HCT116 (cell line): Measurements from ENCODE around the gene FAM89B. TPM values are rescaled to one million over a fixed set of nuclear protein-coding genes. Genes with fewer than 3 reads are reported as not detected.

Experiments
- ATAC-seq: fragments of 200-7000 bp; cut with Tn5 transposase; 2 replicates; pipeline ENCODE4 v1.9.1; 2020; ENCODE audit warnings: mild to moderate bottlenecking, moderate library complexity
- BruUV-seq: library from RNA; stranded (reverse); fragments of 400-500 nt; replicated peaks from 2 replicates; lab custom pipeline; 2021; lab: Mats Ljungman, UMichigan
- CTCF ChIA-PET: fragments of 300-600 bp; sonication (Branson Sonifier 250); formaldehyde crosslinking; loops from one replicate; lab custom pipeline; 2021; ENCODE audit warnings: antibody characterized with exemption; lab: Charles Lee
- POLR2A ChIA-PET: fragments of 300-600, 350-600 bp; sonication (Branson Sonifier 250); formaldehyde crosslinking; loops from one replicate; lab custom pipeline; 2021; ENCODE audit warnings: antibody characterized with exemption; lab: Charles Lee
- RAD21 ChIA-PET, 2 experiments: fragments of 300-600 bp; sonication (Branson Sonifier 250); formaldehyde crosslinking; loops; one replicate each; lab custom pipeline; 2023; ENCODE audit warnings: low total read pairs in 2 of 2; ENCODE audit not compliant: uncharacterized antibody in 2 of 2, unreplicated experiment in 2 of 2, low non-redundant PET in 1 of 2; lab: Charles Lee
- DNase-seq: peaks from one replicate; pipeline ENCODE4 v3.0.0-alpha.2; 2010; ENCODE audit warnings: low read depth, low spot score
- H2AFZ ChIP-seq: fragments of 200-600 bp; shearing (Covaris generic), sonication (generic); 2 replicates; pipeline ENCODE4 v1.6.1; 2017; ENCODE audit warnings: low read depth, mixed run types, mixed read lengths, antibody characterized with exemption, low read length; ENCODE audit not compliant: poor library complexity, severe bottlenecking
- H3K27ac ChIP-seq: 2 replicates; pipeline ENCODE4 v1.5.1; 2012; ENCODE audit warnings: low read depth, low read length
- H3K27me3 ChIP-seq: fragments of 200-600 bp; sonication (generic); 2 replicates; pipeline ENCODE4 v1.6.1; 2016; ENCODE audit warnings: mixed run types, low read length, mixed read lengths; ENCODE audit not compliant: insufficient read depth
- H3K36me3 ChIP-seq, 2 experiments: fragments of 200-500 bp in 1 of 2; fragments of 200-600 bp in 1 of 2; sonication (Bioruptor generic) in 1 of 2; sonication (generic) in 1 of 2; 2 replicates each; pipeline versions ENCODE4 v1.5.1 to v1.6.1; 2014 to 2016; ENCODE audit warnings: low read length in 2 of 2, inconsistent platforms in 1 of 2, mixed read lengths in 1 of 2, mixed run types in 1 of 2; ENCODE audit not compliant: insufficient read depth in 2 of 2, control insufficient read depth in 1 of 2
- H3K4me1 ChIP-seq, 2 experiments: fragments of 200-600 bp in 1 of 2; sonication (generic) in 1 of 2; 2 replicates each; pipeline versions ENCODE4 v1.5.1 to v1.6.1; 2012 to 2017; ENCODE audit warnings: low read length in 2 of 2, inconsistent platforms in 1 of 2, mild to moderate bottlenecking in 1 of 2, mixed read lengths in 1 of 2, mixed run types in 1 of 2, moderate library complexity in 1 of 2; ENCODE audit not compliant: insufficient read depth in 2 of 2, control insufficient read depth in 1 of 2
- H3K4me2 ChIP-seq: fragments of 200-600 bp; sonication (generic); 2 replicates; pipeline ENCODE4 v1.6.1; 2017; ENCODE audit warnings: mixed run types, low read length, mixed read lengths
- H3K4me3 ChIP-seq, 2 experiments: fragments of 200-600 bp in 1 of 2; sonication (generic) in 1 of 2; replicated peaks in 1 of 2; 2 replicates each; pipeline ENCODE4 v1.5.1; 2011 to 2016; ENCODE audit warnings: low read length in 2 of 2, control low read depth in 1 of 2, low read depth in 1 of 2, mild to moderate bottlenecking in 1 of 2, mixed read lengths in 1 of 2, mixed run types in 1 of 2
- H3K79me2 ChIP-seq: fragments of 200-600 bp; sonication (generic); 2 replicates; pipeline ENCODE4 v1.6.1; 2017; ENCODE audit warnings: mild to moderate bottlenecking, mixed run types, low read length, moderate library complexity, mixed read lengths; ENCODE audit not compliant: insufficient read depth
- H3K9ac ChIP-seq: fragments of 200-600 bp; sonication (generic); 2 replicates; pipeline ENCODE4 v1.6.1; 2016; ENCODE audit warnings: low read length, mixed read lengths
- H3K9me2 ChIP-seq: fragments of 200-600 bp; sonication (generic), shearing (Covaris generic); 2 replicates; pipeline ENCODE4 v1.6.1; 2017; ENCODE audit warnings: mixed run types, mild to moderate bottlenecking, moderate library complexity; ENCODE audit not compliant: insufficient read depth
- H3K9me3 ChIP-seq, 2 experiments: fragments of 200-500 bp in 1 of 2; fragments of 200-600 bp in 1 of 2; sonication (Bioruptor generic) in 1 of 2; sonication (generic) in 1 of 2; 2 replicates each; pipeline ENCODE4 v1.6.1; 2014 to 2017; ENCODE audit warnings: low read length in 2 of 2, mixed read lengths in 2 of 2, inconsistent platforms in 1 of 2, low read depth in 1 of 2, mild to moderate bottlenecking in 1 of 2, mixed run types in 1 of 2, moderate library complexity in 1 of 2; ENCODE audit not compliant: control insufficient read depth in 1 of 2, insufficient read depth in 1 of 2
- H4K20me1 ChIP-seq: fragments of 200-600 bp; sonication (generic), shearing (Covaris generic); 2 replicates; pipeline ENCODE4 v1.6.1; 2017; ENCODE audit warnings: mixed run types, mild to moderate bottlenecking, moderate library complexity; ENCODE audit not compliant: insufficient read depth
- ATF3 ChIP-seq: IDR thresholded peaks from 2 replicates; pipeline ENCODE4 v1.6.1; 2012
- CEBPB ChIP-seq: IDR thresholded peaks from 2 replicates; pipeline ENCODE4 v1.6.1; 2012; ENCODE audit warnings: low read depth
- EGR1 ChIP-seq: IDR thresholded peaks from 2 replicates; pipeline ENCODE4 v1.6.1; 2012; ENCODE audit warnings: low read depth
- ELF1 ChIP-seq: IDR thresholded peaks from 2 replicates; pipeline ENCODE4 v1.6.1; 2012; ENCODE audit warnings: low read depth, borderline replicate concordance
- EZH2 ChIP-seq: fragments of 200-600 bp; sonication (generic); IDR thresholded peaks from 2 replicates; pipeline ENCODE4 v1.6.1; 2017; ENCODE audit warnings: antibody characterized with exemption, mixed run types
- EZH2phosphoT487 ChIP-seq: fragments of 200-600 bp; IDR thresholded peaks from 2 replicates; pipeline ENCODE4 v1.6.1; 2018; ENCODE audit warnings: antibody characterized with exemption, borderline replicate concordance
- POLR2A ChIP-seq: IDR thresholded peaks from 2 replicates; pipeline ENCODE4 v1.7.0; 2011; ENCODE audit warnings: borderline replicate concordance; ENCODE audit not compliant: insufficient read depth, insufficient read length; ENCODE audit errors: extremely low read depth
- POLR2AphosphoS5 ChIP-seq: IDR thresholded peaks from 2 replicates; pipeline ENCODE4 v1.6.1; 2011; ENCODE audit warnings: mild to moderate bottlenecking, low read depth, low read length, moderate library complexity
- RAD21 ChIP-seq: IDR thresholded peaks from 2 replicates; pipeline ENCODE4 v1.6.1; 2012; ENCODE audit warnings: low read depth, mild to moderate bottlenecking
- SIN3A ChIP-seq: IDR thresholded peaks from 2 replicates; pipeline ENCODE4 v1.6.1; 2012; ENCODE audit warnings: low read depth
- SRF ChIP-seq: IDR thresholded peaks from 2 replicates; pipeline ENCODE4 v1.6.1; 2012; ENCODE audit warnings: low read depth
- TCF7L2 ChIP-seq: IDR thresholded peaks from 2 replicates; pipeline ENCODE4 v1.7.0; 2011; ENCODE audit warnings: borderline replicate concordance, inconsistent platforms; ENCODE audit not compliant: insufficient read depth, insufficient read length; ENCODE audit errors: extremely low read depth
- ZFX ChIP-seq: fragments of 450-650 bp; IDR thresholded peaks from 2 replicates; pipeline ENCODE4 v1.6.1; 2017
- ZNF274 ChIP-seq: fragments of 200-500 bp; sonication (Bioruptor generic); IDR thresholded peaks from 2 replicates; pipeline ENCODE4 v1.6.1; 2014; ENCODE audit warnings: mild to moderate bottlenecking, low read depth, low read length, inconsistent platforms
- intact Hi-C: fragments of 100-400 bp; cut with micrococcal nuclease; formaldehyde crosslinking; loops from 2 replicates; pipeline ENCODE4 v1.10.0; 2022
- total RNA-seq: library from RNA; stranded (reverse); gene quantifications from one replicate; pipeline ENCODE4 v1.2.1, GENCODE V29; 2021; ENCODE audit not compliant: unreplicated experiment
- TF ChIP-seq, protein P1 (sequence below): IDR thresholded peaks from 2 replicates; pipeline ENCODE4 v1.6.1; 2012
- TF ChIP-seq, protein P2 (sequence below), 3 experiments: fragments of 200-600 bp in 1 of 3; sonication (generic) in 1 of 3; IDR thresholded peaks in 2 of 3; conservative IDR thresholded peaks in 1 of 3; 2 replicates each; pipeline ENCODE4 v1.5.1; 2012 to 2017; ENCODE audit warnings: low read depth in 2 of 3, low read length in 2 of 3, antibody characterized with exemption in 1 of 3, borderline replicate concordance in 1 of 3, control low read depth in 1 of 3, mild to moderate bottlenecking in 1 of 3, mixed read lengths in 1 of 3, mixed run types in 1 of 3, moderate library complexity in 1 of 3; ENCODE audit not compliant: insufficient read depth in 1 of 3
- TF ChIP-seq, protein P3 (sequence below): IDR thresholded peaks from 2 replicates; pipeline ENCODE4 v1.6.1; 2011; ENCODE audit warnings: mild to moderate bottlenecking, low read length, moderate library complexity; ENCODE audit not compliant: insufficient replicate concordance; ENCODE audit errors: extremely low read depth
- TF ChIP-seq, protein P4 (sequence below): IDR thresholded peaks from 2 replicates; pipeline ENCODE4 v1.6.1; 2012; ENCODE audit warnings: low read depth

The FAM89B gene
- total RNA-seq, 1 experiment from 2014 or later = 60.0 TPM

GRCh38 chr11:65571420-65571819 lies 918 bp upstream of the FAM89B start:
- no TSS peak for BruUV-seq
- H2AFZ ChIP-seq = no peak overlapping the region
- intact Hi-C loops = loop anchor here (5.0 kb wide), 1 partner anchor 189 kb away; the partner anchor contains the start of gene SLC25A45
- no peak for ATAC-seq
- no peak for TF ChIP-seq POLR2AphosphoS5
- TF ChIP-seq POLR2A = no peak
- TF ChIP-seq, protein P1, sequence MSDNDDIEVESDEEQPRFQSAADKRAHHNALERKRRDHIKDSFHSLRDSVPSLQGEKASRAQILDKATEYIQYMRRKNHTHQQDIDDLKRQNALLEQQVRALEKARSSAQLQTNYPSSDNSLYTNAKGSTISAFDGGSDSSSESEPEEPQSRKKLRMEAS = no peak
- no peak for TF ChIP-seq EZH2
- no peak for TF ChIP-seq ATF3
- no peak for TF ChIP-seq EGR1
- TF ChIP-seq, protein P2, sequence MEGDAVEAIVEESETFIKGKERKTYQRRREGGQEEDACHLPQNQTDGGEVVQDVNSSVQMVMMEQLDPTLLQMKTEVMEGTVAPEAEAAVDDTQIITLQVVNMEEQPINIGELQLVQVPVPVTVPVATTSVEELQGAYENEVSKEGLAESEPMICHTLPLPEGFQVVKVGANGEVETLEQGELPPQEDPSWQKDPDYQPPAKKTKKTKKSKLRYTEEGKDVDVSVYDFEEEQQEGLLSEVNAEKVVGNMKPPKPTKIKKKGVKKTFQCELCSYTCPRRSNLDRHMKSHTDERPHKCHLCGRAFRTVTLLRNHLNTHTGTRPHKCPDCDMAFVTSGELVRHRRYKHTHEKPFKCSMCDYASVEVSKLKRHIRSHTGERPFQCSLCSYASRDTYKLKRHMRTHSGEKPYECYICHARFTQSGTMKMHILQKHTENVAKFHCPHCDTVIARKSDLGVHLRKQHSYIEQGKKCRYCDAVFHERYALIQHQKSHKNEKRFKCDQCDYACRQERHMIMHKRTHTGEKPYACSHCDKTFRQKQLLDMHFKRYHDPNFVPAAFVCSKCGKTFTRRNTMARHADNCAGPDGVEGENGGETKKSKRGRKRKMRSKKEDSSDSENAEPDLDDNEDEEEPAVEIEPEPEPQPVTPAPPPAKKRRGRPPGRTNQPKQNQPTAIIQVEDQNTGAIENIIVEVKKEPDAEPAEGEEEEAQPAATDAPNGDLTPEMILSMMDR (IDR thresholded peaks at IDR 0.05 in 2 of 3, conservative IDR thresholded peaks at IDR 0.05 in 1 of 3; ENCODE audit: borderline replicate concordance in 1 of 3, insufficient read depth in 1 of 3, low read depth in 2 of 3, low read length in 2 of 3) = no peak
- no peak for TF ChIP-seq SRF
- TF ChIP-seq RAD21 = no peak
- no peak for TF ChIP-seq EZH2phosphoT487
- TF ChIP-seq CEBPB = no peak
- no peak for TF ChIP-seq ZFX
- TF ChIP-seq, protein P3, sequence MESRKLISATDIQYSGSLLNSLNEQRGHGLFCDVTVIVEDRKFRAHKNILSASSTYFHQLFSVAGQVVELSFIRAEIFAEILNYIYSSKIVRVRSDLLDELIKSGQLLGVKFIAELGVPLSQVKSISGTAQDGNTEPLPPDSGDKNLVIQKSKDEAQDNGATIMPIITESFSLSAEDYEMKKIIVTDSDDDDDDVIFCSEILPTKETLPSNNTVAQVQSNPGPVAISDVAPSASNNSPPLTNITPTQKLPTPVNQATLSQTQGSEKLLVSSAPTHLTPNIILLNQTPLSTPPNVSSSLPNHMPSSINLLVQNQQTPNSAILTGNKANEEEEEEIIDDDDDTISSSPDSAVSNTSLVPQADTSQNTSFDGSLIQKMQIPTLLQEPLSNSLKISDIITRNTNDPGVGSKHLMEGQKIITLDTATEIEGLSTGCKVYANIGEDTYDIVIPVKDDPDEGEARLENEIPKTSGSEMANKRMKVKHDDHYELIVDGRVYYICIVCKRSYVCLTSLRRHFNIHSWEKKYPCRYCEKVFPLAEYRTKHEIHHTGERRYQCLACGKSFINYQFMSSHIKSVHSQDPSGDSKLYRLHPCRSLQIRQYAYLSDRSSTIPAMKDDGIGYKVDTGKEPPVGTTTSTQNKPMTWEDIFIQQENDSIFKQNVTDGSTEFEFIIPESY = no peak
- no peak for TF ChIP-seq TCF7L2
- TF ChIP-seq, protein P4, sequence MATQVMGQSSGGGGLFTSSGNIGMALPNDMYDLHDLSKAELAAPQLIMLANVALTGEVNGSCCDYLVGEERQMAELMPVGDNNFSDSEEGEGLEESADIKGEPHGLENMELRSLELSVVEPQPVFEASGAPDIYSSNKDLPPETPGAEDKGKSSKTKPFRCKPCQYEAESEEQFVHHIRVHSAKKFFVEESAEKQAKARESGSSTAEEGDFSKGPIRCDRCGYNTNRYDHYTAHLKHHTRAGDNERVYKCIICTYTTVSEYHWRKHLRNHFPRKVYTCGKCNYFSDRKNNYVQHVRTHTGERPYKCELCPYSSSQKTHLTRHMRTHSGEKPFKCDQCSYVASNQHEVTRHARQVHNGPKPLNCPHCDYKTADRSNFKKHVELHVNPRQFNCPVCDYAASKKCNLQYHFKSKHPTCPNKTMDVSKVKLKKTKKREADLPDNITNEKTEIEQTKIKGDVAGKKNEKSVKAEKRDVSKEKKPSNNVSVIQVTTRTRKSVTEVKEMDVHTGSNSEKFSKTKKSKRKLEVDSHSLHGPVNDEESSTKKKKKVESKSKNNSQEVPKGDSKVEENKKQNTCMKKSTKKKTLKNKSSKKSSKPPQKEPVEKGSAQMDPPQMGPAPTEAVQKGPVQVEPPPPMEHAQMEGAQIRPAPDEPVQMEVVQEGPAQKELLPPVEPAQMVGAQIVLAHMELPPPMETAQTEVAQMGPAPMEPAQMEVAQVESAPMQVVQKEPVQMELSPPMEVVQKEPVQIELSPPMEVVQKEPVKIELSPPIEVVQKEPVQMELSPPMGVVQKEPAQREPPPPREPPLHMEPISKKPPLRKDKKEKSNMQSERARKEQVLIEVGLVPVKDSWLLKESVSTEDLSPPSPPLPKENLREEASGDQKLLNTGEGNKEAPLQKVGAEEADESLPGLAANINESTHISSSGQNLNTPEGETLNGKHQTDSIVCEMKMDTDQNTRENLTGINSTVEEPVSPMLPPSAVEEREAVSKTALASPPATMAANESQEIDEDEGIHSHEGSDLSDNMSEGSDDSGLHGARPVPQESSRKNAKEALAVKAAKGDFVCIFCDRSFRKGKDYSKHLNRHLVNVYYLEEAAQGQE = no peak
- TF ChIP-seq SIN3A = no peak
- no peak for TF ChIP-seq ELF1
- TF ChIP-seq ZNF274 = no peak
- H4K20me1 ChIP-seq = no peaks in the 10 kb centered on the region
- H3K9me2 ChIP-seq = no peaks in the 10 kb centered on the region
- H3K36me3 ChIP-seq = no peaks in the 10 kb centered on the region; a peak in 1 of 4 replicates
- H3K27me3 ChIP-seq = no peaks in the 10 kb centered on the region
- DNase-seq = no peak
- H3K9ac ChIP-seq = peak overlapping the region; percentile 98
- H3K9me3 ChIP-seq = no peaks in the 10 kb centered on the region
- RAD21 ChIA-PET = interaction anchor here (0.6 to 3.3 kb wide), 3 partner anchors 12 to 50 kb away, joined by 4 to 32 read pairs (median 6); no protein-coding TSS in a partner anchor
- H3K79me2 ChIP-seq = peaks cover 62% of the 10 kb centered on the region
- POLR2A ChIA-PET = interaction anchor here (3.9 kb wide), 1 partner anchor 31 kb away, joined by 15 read pairs; no protein-coding TSS in a partner anchor
- CTCF ChIA-PET = interaction anchor here (0.7 to 4.5 kb wide), 4 partner anchors 17 to 30 kb away, joined by 3 to 89 read pairs (median 10); no protein-coding TSS in a partner anchor
- H3K4me2 ChIP-seq = peak overlapping the region; percentile 78
- peak overlapping the region; percentile 97 to 100 for H3K4me3 ChIP-seq
- peak overlapping the region; percentile 94 for H3K27ac ChIP-seq
- H3K4me1 ChIP-seq = peaks cover 37 to 64% of the 10 kb centered on the region in 2 experiments
